Upper lobe of right lung (tissue), 1 donor: Measurements from ENCODE around the gene ZPR1. TPM values are rescaled to one million over a fixed set of nuclear protein-coding genes. Genes with fewer than 3 reads are reported as not detected.

ENCODE experiments used
- ATAC-seq: fragments of 200-7000 bp; cut with Tn5 transposase; one replicate; pipeline ENCODE4 v1.9.1; 2020; ENCODE audit warnings: mild to moderate bottlenecking, moderate library complexity
- DNase-seq: peaks from one replicate; pipeline ENCODE4 v3.0.0-alpha.2; 2020
- H3K27ac ChIP-seq: fragments of 200-600 bp; one replicate; pipeline ENCODE4 v1.8.0; 2022
- H3K27me3 ChIP-seq: fragments of 200-600 bp; one replicate; pipeline ENCODE4 v1.8.0; 2022; ENCODE audit warnings: mild to moderate bottlenecking
- H3K36me3 ChIP-seq: fragments of 200-600 bp; one replicate; pipeline ENCODE4 v1.8.0; 2022
- H3K4me1 ChIP-seq: fragments of 200-600 bp; one replicate; pipeline ENCODE4 v1.8.0; 2022
- H3K4me3 ChIP-seq: fragments of 200-600 bp; one replicate; pipeline ENCODE4 v1.8.0; 2022; ENCODE audit warnings: mild to moderate bottlenecking
- H3K9me3 ChIP-seq: fragments of 200-600 bp; one replicate; pipeline ENCODE4 v1.8.0; 2022
- intact Hi-C: fragments of 100-400 bp; cut with DNase I; formaldehyde crosslinking; loops from one replicate; pipeline ENCODE4 v1.11.0; 2022
- total RNA-seq: library from RNA; stranded (reverse); fragmentation: NEBNext Ultra II Directional; extraction: Animal tissue kit (Norgen Biotek cat#: 25700); gene quantifications from one replicate; pipeline ENCODE4 v1.2.1, GENCODE V29; 2021
- TF ChIP-seq, protein P1 (sequence below): fragments of 200-600 bp; IDR thresholded peaks from one replicate; pipeline ENCODE4 v1.8.0; 2022; ENCODE audit warnings: antibody characterized with exemption
- donor health status: DM: no; HTN: yes; CAD: no; lungs with severe emphysema.

Gene ZPR1
- total RNA-seq, 1 donor from 2014 or later: 43.1 TPM

DNA sequence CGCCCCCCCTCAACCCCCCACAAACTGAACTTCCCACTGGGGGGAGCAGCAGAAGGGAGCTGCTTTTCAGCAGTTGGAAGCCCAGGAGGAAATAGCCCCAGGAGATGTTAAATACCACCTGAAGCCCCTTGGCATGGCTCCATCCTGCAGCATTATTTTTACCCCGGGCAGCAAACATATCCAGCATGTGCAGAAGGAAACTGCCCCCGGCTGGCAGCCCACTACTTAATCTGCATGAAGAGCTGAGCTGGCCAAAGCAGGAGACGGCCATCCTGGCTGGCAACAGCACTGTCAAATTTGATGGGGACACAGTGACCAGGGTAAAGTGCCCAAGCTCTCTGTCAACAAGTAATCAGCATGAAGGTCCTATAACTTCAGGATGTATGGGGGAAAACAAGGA, 47.1 kb downstream of the ZPR1 start:
- no peak for ATAC-seq
- H3K27ac ChIP-seq: no peak overlapping the region
- no peaks in the 10 kb centered on the region for H3K27me3 ChIP-seq
- TF ChIP-seq, protein P1, sequence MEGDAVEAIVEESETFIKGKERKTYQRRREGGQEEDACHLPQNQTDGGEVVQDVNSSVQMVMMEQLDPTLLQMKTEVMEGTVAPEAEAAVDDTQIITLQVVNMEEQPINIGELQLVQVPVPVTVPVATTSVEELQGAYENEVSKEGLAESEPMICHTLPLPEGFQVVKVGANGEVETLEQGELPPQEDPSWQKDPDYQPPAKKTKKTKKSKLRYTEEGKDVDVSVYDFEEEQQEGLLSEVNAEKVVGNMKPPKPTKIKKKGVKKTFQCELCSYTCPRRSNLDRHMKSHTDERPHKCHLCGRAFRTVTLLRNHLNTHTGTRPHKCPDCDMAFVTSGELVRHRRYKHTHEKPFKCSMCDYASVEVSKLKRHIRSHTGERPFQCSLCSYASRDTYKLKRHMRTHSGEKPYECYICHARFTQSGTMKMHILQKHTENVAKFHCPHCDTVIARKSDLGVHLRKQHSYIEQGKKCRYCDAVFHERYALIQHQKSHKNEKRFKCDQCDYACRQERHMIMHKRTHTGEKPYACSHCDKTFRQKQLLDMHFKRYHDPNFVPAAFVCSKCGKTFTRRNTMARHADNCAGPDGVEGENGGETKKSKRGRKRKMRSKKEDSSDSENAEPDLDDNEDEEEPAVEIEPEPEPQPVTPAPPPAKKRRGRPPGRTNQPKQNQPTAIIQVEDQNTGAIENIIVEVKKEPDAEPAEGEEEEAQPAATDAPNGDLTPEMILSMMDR: no peak
- H3K4me3 ChIP-seq: no peak overlapping the region
- no peaks in the 10 kb centered on the region for H3K9me3 ChIP-seq
- no peak for DNase-seq
- no peaks in the 10 kb centered on the region for H3K4me1 ChIP-seq
- peaks cover 4% of the 10 kb centered on the region for H3K36me3 ChIP-seq
- intact Hi-C loops: no loop called here

DNA sequence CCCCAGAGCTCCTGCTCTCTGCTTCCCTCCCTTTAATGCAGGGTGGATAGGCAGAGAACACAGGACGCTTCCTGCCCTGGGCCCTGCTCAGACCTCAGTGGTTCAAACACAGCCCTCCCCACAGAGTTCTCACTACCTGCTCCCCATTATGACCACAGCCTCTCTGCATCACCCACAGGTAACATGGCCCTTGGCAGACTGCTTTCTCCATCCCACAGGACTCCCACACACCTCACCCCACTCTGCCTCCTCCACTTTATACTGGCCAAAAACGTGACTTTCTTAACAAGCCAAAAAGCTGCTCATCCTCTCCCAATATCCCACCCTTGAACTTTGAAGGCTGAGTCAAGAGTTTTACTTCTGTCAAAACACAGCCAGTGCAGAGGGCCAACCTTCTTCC, 48.8 kb downstream of the ZPR1 start:
- no peaks in the 10 kb centered on the region for H3K9me3 ChIP-seq
- intact Hi-C loops: no loop called here
- no peak overlapping the region for H3K4me3 ChIP-seq
- no peaks in the 10 kb centered on the region for H3K27me3 ChIP-seq
- H3K27ac ChIP-seq: no peak overlapping the region
- TF ChIP-seq, protein P1: no peak
- DNase-seq (no peak), ATAC-seq (no peak)
- H3K4me1 ChIP-seq: no peaks in the 10 kb centered on the region
- no peaks in the 10 kb centered on the region for H3K36me3 ChIP-seq

DNA sequence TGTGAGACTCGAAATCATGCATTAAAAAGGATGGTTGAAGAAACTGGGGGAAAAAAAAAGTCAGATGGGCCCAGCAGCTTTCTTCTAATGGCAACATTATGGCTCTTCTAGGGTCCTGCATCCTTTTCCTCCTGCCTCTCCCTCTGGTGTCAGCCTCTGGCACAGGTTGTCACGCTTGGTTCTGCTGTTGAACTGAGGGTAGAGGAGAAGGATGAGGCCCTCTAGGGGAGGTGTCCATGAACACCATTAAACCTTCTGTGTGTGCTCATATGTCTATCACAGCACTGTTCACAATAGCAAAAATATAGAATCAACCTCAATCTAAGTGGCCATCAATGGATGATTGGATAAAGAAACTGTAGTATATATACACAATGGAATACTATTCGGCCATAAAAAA, 51.1 kb downstream of the ZPR1 start:
- DNase-seq: no peak
- ATAC-seq: no peak
- intact Hi-C loops: no loop called here
- Histone ChIP-seq H3K27ac (no peak overlapping the region), H3K9me3 (no peaks in the 10 kb centered on the region), H3K4me1 (no peaks in the 10 kb centered on the region), H3K4me3 (no peak overlapping the region), H3K36me3 (no peaks in the 10 kb centered on the region), H3K27me3 (peaks cover 4% of the 10 kb centered on the region)
- TF ChIP-seq, protein P1: no peak

DNA sequence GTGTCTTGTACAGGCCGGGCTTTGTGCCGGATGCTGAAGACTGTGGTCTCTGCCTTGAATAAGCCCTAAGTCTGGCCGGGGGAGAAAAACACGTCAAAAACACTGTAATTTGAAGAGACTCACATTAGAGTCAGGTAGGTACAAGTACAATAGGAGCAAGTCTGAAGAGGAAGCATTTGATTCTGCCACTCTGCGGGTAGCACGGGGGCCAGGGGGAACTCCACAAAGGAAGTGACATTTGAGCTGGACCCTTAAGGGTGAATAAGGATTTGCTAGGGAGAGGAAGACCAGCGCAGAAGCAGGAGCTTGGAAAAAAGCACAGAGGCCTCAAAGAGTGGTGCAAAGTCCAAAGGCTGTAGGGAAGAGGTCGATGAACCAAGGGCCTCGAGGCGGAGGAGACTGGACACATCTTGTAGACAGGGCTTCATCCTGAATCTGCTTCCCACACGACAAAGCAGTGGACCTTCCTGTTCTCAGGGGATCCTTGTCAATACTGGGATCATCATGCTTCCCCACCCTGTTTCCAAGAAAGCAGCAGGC, 53.8 kb downstream of the ZPR1 start:
- Histone ChIP-seq H3K36me3 (no peaks in the 10 kb centered on the region), H3K27me3 (peaks cover 4% of the 10 kb centered on the region), H3K4me1 (peaks cover 3% of the 10 kb centered on the region), H3K9me3 (no peaks in the 10 kb centered on the region), H3K4me3 (no peak overlapping the region), H3K27ac (no peak overlapping the region)
- TF ChIP-seq, protein P1: no peak
- no peak for DNase-seq
- no peak for ATAC-seq
- intact Hi-C loops: no loop called here

DNA sequence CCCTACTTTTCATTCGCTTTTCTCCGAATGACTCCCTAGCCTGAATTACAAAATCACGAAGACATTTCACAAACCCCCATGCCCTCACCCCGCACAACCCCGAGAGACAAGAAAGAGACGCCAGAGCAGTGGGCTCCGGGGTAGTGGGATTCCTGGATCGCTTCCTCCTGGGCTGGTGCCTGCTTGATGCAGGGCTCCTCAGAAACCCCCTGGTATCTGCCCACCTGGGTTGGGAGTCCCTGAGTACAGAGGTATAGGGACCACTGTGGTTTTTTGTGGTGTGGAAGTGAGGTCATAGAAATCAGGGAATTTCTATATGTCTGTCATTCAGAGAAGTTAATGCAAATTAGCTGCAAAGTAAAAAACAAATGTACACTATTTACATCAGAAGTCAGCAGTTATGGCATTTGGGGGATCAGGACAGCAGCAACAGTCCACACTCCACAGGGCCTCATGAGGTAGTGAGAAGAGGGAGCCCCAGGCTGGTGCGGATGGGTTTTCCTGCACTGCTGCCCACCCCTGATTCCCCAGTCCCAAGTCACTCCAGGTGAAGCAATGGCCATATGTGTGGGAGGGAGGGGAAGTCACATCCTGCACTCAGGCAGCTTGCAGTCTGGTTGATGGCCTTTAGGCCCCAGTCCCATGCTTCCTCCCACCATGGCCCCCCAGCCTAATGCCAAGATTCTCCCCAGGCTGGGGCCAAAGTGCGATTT, 54.6 kb downstream of the ZPR1 start:
- no peaks in the 10 kb centered on the region for H3K36me3 ChIP-seq
- H3K4me3 ChIP-seq: no peak overlapping the region
- no peaks in the 10 kb centered on the region for H3K9me3 ChIP-seq
- no peak overlapping the region for H3K27ac ChIP-seq
- H3K27me3 ChIP-seq: peaks cover 4% of the 10 kb centered on the region
- peaks cover 3% of the 10 kb centered on the region for H3K4me1 ChIP-seq
- no peak for ATAC-seq
- no peak for DNase-seq
- intact Hi-C loops: no loop called here
- TF ChIP-seq, protein P1: no peak
